HepG2 (cell line): ENCODE measurements around the gene SYMPK. TPM values are rescaled to one million over a fixed set of nuclear protein-coding genes. Genes with fewer than 3 reads are reported as not detected.

Experiments
- ARNT ChIP-seq: fragments of 450-650 bp; IDR thresholded peaks from 2 replicates; pipeline ENCODE4 v1.6.1; 2017
- CBFB ChIP-seq: sonication (generic); formaldehyde crosslinking; IDR thresholded peaks from 2 replicates; pipeline ENCODE4 v1.4.0; 2020; ENCODE audit warnings: missing genetic modification reagents
- FOXO1 ChIP-seq: sonication (generic); formaldehyde crosslinking; IDR thresholded peaks from 2 replicates; pipeline ENCODE4 v1.4.0; 2020; ENCODE audit warnings: missing genetic modification reagents
- MAZ ChIP-seq, 2 experiments: sonication (generic) in 1 of 2; formaldehyde crosslinking in 1 of 2; IDR thresholded peaks; 2 replicates each; pipeline versions ENCODE4 v1.5.0 to v1.6.1; 2012 to 2020; ENCODE audit warnings: low read depth in 2 of 2, mild to moderate bottlenecking in 2 of 2, borderline replicate concordance in 1 of 2, improper control_type of control experiment in 1 of 2, low read length in 1 of 2, missing genetic modification reagents in 1 of 2, moderate library complexity in 1 of 2
- MXD3 ChIP-seq: IDR thresholded peaks from 2 replicates; pipeline ENCODE4 v1.6.1; 2016; ENCODE audit warnings: mild to moderate bottlenecking, missing biosample characterization, missing genetic modification reagents
- POGZ ChIP-seq: sonication (generic); formaldehyde crosslinking; IDR thresholded peaks from 2 replicates; pipeline ENCODE4 v1.4.0; 2020; ENCODE audit warnings: mild to moderate bottlenecking, missing genetic modification reagents
- ZHX2 ChIP-seq, 2 experiments: sonication (generic) in 1 of 2; formaldehyde crosslinking in 1 of 2; IDR thresholded peaks; 2 replicates each; pipeline versions ENCODE4 v1.6.1 to v1.9.0; 2014 to 2022; ENCODE audit warnings: antibody characterized with exemption in 1 of 2, borderline replicate concordance in 1 of 2, inconsistent platforms in 1 of 2, low read depth in 1 of 2, missing genetic modification reagents in 1 of 2
- polyA plus RNA-seq, 8 experiments: library from polyadenylated mRNA; depleted of rRNA in 3 of 8; stranded (reverse) in 7 of 8; unstranded in 1 of 8; fragments of >200 nt; fragmentation: Illumina TruSeq in 4 of 8; extraction: Trizol in 4 of 8; gene quantifications; 2 replicates each; pipeline versions ENCODE4 v1.2.1 to v1.2.3, GENCODE V29; 2011 to 2016; ENCODE audit warnings: low read depth in 4 of 8, missing spikeins in 1 of 8, mixed read lengths in 1 of 8; ENCODE audit not compliant: insufficient read depth in 1 of 8
- total RNA-seq, 5 experiments: library from RNA; depleted of rRNA; stranded (reverse); fragments of >200 nt; fragmentation: Illumina TruSeq; extraction: Trizol; gene quantifications; 2 replicates each; pipeline ENCODE4 v1.2.3, GENCODE V29; 2016; ENCODE audit warnings: low read depth in 1 of 5
- TF ChIP-seq, protein P1 (sequence below): sonication (generic); formaldehyde crosslinking; IDR thresholded peaks from 2 replicates; pipeline ENCODE4 v1.8.1; 2023; ENCODE audit warnings: mild to moderate bottlenecking, moderate library complexity, missing genetic modification reagents
- TF ChIP-seq, protein P2 (sequence below): sonication (generic); formaldehyde crosslinking; IDR thresholded peaks from 2 replicates; pipeline ENCODE4 v1.5.0; 2020; ENCODE audit warnings: mild to moderate bottlenecking, missing genetic modification reagents

The SYMPK gene
- total and polyA plus RNA-seq, 2 of the 13 experiments (the other 11 are each of a cell fraction or from before 2014, with no cell fraction given), result 21.9 to 55.7 TPM

DNA sequence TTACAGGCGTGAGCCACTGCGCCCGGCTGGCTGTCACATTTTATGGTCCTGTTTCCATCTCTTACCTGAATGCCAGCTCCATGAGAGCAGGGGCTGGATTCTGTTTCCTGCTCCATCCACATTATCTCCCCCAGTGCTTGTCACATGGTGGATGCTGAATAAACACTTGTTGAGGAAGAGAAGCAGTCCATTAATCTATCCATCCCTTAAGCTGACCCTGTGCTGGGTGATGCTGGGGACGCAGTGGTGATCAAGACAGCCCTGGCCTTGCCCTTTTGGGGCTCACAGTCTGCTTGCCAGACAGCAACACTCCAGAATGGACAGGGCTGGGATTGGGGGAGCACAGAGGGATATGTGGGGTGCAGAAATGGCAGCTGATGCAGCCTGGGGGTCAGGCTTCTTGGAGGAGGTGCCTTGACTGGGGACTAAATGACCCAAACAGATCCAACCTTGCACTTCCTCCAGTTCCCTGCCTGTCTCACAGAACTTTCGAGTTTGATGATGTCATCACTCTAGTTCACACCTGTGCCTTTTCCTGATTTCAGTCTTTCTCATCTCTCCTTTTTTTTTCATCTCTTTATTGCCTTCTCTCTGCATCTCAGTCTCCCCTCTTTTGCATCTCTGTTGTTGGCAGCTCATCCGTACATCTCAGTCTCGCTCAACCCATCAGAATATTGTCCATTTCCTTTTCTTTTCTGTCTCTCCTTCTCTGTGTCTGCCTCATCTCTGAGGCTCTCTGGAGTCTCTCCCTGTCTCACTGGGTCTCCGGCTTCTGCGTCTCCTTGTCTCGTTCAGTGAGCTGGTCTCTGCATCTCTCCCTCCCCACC, 18.3 kb upstream of the SYMPK start (continued):
- TF ChIP-seq, protein P1, sequence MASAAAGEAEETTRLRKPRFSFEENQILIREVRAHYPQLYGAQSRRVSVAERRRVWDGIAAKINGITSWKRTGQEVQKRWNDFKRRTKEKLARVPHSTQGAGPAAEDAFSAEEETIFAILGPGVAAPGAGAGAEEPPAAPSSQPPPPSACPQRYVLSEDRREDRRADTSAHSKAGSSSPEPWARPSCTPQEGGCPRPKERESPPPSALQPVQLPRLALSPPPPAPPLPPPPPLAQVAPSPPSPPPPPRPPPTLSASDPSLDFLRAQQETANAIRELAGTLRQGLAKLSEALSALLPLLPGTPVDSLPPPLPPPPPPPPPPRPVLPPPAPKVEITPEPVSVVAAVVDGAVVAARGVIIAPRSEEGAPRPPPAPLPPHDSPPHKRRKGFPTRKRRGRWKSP (CRISPR knock-in tag), result 0 out of 2 replicates have a peak, but pooled peaks have one; percentile 20
- TF ChIP-seq POGZ (CRISPR knock-in tag) (no peak), CBFB (CRISPR knock-in tag) (no peak), ZHX2 (IDR thresholded peaks at IDR 0.05; ENCODE audit: low read depth) (no peak), ZHX2 (CRISPR knock-in tag; IDR thresholded peaks at IDR 0.05; ENCODE audit: borderline replicate concordance) (no peak), FOXO1 (CRISPR knock-in tag) (no peak), MXD3 (CRISPR knock-in tag) (no peak), MAZ (IDR thresholded peaks at IDR 0.05; ENCODE audit: borderline replicate concordance, low read depth, low read length) (no peak), MAZ (CRISPR knock-in tag; IDR thresholded peaks at IDR 0.05; ENCODE audit: low read depth) (no peak), ARNT (0 out of 2 replicates have a peak, but pooled peaks have one; percentile 51)
- TF ChIP-seq, protein P2, sequence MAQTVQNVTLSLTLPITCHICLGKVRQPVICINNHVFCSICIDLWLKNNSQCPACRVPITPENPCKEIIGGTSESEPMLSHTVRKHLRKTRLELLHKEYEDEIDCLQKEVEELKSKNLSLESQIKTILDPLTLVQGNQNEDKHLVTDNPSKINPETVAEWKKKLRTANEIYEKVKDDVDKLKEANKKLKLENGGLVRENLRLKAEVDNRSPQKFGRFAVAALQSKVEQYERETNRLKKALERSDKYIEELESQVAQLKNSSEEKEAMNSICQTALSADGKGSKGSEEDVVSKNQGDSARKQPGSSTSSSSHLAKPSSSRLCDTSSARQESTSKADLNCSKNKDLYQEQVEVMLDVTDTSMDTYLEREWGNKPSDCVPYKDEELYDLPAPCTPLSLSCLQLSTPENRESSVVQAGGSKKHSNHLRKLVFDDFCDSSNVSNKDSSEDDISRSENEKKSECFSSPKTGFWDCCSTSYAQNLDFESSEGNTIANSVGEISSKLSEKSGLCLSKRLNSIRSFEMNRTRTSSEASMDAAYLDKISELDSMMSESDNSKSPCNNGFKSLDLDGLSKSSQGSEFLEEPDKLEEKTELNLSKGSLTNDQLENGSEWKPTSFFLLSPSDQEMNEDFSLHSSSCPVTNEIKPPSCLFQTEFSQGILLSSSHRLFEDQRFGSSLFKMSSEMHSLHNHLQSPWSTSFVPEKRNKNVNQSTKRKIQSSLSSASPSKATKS, result no peak
